ENCODE data around the gene ZSWIM1. TPM values are rescaled to one million over a fixed set of nuclear protein-coding genes. Genes with fewer than 3 reads are reported as not detected.
A peak's percentile ranks its signal among the peaks of the same experiment; 100 is the strongest.

The ZSWIM1 gene
- total and polyA plus RNA-seq, 10 of the 15 experiments (the other 5 are each of a cell fraction or from before 2014, with no cell fraction given), result 2.4 to 16.0 (median 9.8) TPM

DNA sequence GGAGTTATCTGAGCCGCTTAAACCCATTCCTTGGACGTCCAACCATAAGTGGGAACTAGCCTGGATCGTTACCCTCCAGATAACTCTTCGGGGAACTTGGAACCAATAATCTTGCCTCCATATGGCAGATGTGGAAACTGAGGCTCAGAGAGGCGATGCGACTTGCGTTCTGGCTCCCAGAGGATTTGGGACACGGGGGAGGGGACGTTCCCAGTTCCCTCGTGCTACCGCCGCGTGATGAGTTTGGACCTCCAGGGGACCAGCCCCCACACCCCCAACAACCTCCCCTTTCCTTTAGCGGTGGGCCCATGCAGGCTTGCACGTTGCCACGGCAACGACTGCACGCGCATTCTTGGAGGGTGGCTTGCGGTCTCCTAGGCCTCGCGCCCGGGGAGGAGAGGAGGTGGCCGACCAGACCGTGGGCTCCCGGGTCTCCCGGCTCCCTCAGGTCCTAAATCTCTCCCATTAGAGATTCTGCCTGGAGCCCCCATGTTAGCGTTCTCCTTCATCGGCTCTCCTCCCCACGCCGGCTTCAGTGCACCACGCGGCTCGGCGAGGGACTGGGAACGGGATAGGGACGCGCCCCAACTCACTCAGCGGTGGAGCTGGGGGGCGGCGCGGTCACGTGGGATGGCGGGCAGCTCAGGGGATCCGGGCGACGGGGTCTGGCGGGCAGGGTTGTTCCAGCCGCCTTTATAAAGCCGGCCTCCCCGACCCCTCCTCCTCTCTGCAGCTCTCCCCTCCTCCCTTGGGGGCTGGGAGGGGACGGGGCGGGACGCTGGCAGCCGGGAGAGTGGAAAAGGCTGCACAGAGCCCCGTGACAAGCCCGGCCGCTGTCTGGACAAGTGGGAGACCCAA lies 30.7 kb downstream of the ZSWIM1 start, which contains the start of gene PLTP (continued):
- TF ChIP-seq DPF2 (IDR thresholded peaks at IDR 0.05) (no peak), RAD51 (IDR thresholded peaks at IDR 0.05) (peak; percentile 50; the same call in 1 of the 2 replicates), MXI1 (IDR thresholded peaks at IDR 0.05; ENCODE audit: low read depth, low read length) (peak; percentile 64), CREM (IDR thresholded peaks at IDR 0.05; ENCODE audit: low read depth) (peak; percentile 1; the same call in 1 of the 2 replicates), PAX8 (IDR thresholded peaks at IDR 0.05) (no peak), BHLHE40 (IDR thresholded peaks at IDR 0.05; ENCODE audit: borderline replicate concordance in 1 of 2, low read depth in 2 of 2, low read length in 1 of 2) (peak; percentile 5 to 52; a peak in 2 of 4 replicates), RUNX3 (IDR thresholded peaks at IDR 0.05; ENCODE audit: low read length) (peak; percentile 44), BMI1 (IDR thresholded peaks at IDR 0.05; ENCODE audit: borderline replicate concordance) (peak; percentile 83), EED (IDR thresholded peaks at IDR 0.05; ENCODE audit: low read depth) (no peak), IKZF1 (conservative IDR thresholded peaks at IDR 0.05) (0 out of 2 replicates have a peak, but pooled peaks have one; percentile 37)
- TF ChIP-seq, protein P1, sequence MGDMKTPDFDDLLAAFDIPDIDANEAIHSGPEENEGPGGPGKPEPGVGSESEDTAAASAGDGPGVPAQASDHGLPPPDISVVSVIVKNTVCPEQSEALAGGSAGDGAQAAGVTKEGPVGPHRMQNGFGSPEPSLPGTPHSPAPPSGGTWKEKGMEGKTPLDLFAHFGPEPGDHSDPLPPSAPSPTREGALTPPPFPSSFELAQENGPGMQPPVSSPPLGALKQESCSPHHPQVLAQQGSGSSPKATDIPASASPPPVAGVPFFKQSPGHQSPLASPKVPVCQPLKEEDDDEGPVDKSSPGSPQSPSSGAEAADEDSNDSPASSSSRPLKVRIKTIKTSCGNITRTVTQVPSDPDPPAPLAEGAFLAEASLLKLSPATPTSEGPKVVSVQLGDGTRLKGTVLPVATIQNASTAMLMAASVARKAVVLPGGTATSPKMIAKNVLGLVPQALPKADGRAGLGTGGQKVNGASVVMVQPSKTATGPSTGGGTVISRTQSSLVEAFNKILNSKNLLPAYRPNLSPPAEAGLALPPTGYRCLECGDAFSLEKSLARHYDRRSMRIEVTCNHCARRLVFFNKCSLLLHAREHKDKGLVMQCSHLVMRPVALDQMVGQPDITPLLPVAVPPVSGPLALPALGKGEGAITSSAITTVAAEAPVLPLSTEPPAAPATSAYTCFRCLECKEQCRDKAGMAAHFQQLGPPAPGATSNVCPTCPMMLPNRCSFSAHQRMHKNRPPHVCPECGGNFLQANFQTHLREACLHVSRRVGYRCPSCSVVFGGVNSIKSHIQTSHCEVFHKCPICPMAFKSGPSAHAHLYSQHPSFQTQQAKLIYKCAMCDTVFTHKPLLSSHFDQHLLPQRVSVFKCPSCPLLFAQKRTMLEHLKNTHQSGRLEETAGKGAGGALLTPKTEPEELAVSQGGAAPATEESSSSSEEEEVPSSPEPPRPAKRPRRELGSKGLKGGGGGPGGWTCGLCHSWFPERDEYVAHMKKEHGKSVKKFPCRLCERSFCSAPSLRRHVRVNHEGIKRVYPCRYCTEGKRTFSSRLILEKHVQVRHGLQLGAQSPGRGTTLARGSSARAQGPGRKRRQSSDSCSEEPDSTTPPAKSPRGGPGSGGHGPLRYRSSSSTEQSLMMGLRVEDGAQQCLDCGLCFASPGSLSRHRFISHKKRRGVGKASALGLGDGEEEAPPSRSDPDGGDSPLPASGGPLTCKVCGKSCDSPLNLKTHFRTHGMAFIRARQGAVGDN (IDR thresholded peaks at IDR 0.05), result peak; percentile 37; the same call in 1 of the 2 replicates
- TF ChIP-seq, protein P2, sequence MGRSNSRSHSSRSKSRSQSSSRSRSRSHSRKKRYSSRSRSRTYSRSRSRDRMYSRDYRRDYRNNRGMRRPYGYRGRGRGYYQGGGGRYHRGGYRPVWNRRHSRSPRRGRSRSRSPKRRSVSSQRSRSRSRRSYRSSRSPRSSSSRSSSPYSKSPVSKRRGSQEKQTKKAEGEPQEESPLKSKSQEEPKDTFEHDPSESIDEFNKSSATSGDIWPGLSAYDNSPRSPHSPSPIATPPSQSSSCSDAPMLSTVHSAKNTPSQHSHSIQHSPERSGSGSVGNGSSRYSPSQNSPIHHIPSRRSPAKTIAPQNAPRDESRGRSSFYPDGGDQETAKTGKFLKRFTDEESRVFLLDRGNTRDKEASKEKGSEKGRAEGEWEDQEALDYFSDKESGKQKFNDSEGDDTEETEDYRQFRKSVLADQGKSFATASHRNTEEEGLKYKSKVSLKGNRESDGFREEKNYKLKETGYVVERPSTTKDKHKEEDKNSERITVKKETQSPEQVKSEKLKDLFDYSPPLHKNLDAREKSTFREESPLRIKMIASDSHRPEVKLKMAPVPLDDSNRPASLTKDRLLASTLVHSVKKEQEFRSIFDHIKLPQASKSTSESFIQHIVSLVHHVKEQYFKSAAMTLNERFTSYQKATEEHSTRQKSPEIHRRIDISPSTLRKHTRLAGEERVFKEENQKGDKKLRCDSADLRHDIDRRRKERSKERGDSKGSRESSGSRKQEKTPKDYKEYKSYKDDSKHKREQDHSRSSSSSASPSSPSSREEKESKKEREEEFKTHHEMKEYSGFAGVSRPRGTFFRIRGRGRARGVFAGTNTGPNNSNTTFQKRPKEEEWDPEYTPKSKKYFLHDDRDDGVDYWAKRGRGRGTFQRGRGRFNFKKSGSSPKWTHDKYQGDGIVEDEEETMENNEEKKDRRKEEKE (IDR thresholded peaks at IDR 0.05), result no peak
- TF ChIP-seq, protein P3, sequence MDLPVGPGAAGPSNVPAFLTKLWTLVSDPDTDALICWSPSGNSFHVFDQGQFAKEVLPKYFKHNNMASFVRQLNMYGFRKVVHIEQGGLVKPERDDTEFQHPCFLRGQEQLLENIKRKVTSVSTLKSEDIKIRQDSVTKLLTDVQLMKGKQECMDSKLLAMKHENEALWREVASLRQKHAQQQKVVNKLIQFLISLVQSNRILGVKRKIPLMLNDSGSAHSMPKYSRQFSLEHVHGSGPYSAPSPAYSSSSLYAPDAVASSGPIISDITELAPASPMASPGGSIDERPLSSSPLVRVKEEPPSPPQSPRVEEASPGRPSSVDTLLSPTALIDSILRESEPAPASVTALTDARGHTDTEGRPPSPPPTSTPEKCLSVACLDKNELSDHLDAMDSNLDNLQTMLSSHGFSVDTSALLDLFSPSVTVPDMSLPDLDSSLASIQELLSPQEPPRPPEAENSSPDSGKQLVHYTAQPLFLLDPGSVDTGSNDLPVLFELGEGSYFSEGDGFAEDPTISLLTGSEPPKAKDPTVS (IDR thresholded peaks at IDR 0.05; ENCODE audit: low read depth, low read length), result no peak
- TF ChIP-seq, protein P4, sequence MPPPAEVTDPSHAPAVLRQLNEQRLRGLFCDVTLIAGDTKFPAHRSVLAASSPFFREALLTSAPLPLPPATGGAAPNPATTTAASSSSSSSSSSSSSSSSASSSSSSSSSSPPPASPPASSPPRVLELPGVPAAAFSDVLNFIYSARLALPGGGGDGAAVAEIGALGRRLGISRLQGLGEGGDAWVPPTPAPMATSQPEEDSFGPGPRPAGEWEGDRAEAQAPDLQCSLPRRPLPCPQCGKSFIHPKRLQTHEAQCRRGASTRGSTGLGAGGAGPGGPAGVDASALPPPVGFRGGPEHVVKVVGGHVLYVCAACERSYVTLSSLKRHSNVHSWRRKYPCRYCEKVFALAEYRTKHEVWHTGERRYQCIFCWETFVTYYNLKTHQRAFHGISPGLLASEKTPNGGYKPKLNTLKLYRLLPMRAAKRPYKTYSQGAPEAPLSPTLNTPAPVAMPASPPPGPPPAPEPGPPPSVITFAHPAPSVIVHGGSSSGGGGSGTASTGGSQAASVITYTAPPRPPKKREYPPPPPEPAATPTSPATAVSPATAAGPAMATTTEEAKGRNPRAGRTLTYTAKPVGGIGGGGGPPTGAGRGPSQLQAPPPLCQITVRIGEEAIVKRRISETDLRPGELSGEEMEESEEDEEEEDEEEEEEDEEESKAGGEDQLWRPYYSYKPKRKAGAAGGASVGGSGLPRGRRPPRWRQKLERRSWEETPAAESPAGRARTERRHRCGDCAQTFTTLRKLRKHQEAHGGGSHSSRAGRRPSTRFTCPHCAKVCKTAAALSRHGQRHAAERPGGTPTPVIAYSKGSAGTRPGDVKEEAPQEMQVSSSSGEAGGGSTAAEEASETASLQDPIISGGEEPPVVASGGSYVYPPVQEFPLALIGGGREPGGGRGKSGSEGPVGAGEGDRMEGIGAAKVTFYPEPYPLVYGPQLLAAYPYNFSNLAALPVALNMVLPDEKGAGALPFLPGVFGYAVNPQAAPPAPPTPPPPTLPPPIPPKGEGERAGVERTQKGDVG (CRISPR knock-in tag; IDR thresholded peaks at IDR 0.05), result 0 out of 2 replicates have a peak, but pooled peaks have one; percentile 16
- TF ChIP-seq, protein P5, sequence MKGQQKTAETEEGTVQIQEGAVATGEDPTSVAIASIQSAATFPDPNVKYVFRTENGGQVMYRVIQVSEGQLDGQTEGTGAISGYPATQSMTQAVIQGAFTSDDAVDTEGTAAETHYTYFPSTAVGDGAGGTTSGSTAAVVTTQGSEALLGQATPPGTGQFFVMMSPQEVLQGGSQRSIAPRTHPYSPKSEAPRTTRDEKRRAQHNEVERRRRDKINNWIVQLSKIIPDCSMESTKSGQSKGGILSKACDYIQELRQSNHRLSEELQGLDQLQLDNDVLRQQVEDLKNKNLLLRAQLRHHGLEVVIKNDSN (IDR thresholded peaks at IDR 0.05; ENCODE audit: borderline replicate concordance, extremely low read length, insufficient read depth, low read depth, low read length), result peak; percentile 81

Measured in GM12878 (cell line).